Endothelial cell of coronary artery (primary cell): ENCODE results near the gene FOSB. TPM values are rescaled to one million over a fixed set of nuclear protein-coding genes. Genes with fewer than 3 reads are reported as not detected.

ENCODE experiments used
- total RNA-seq: library from RNA; depleted of rRNA; stranded (reverse); fragments of >200 nt; gene quantifications from 2 replicates; pipeline ENCODE4 v1.2.3, GENCODE V29; 2014

FOSB gene
- 0.27 and 0.66 TPM in 2 replicates for total RNA-seq

GRCh38 chr19:45467456-45468158 lies at the start of gene FOSB:
Gene FOSB, plus strand, starts transcription at chr19:45467996. Its CDS starts 591 bp downstream, at chr19:45468587.

DNA sequence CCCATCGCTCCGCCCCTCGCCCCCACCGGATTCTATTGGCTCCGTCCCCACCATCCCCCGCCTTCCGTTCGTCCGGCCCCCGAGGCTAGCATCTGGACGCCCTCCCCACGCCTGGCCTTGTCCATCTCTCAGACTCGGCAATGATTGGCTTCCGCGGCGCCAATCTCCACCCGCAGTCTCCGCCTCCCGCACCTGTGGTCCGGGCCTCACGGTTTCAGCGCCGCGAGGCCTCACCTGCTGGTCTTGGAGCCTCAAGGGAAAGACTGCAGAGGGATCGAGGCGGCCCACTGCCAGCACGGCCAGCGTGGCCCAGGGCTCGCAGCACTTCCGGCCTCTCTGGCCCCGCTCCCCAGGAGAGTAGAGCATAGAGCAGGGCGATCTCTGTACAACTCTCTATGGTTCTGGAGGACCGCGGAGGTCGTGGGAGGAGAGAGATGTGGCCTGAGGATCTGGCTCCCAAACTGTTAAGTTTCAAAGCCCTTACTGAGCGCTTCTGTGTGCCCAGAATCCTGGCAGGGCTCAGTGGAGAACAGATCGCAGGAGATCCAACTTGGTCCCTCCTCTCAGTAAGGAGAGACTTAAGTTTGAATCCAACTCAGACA lies 44.1 kb upstream of the FOSB start, which contains the start of gene ERCC1:
Gene ERCC1 (minus strand): TSS at position 329 of the 602 bp plus-strand sequence. CDS start 543 bp downstream, outside the sequence.

GRCh38 chr19:45498411-45499195 lies 30.8 kb downstream of the FOSB start, which contains the start of gene PPM1N:
Gene PPM1N, plus strand, starts transcription at chr19:45498443. Its CDS starts 30 bp downstream, at chr19:45498473.

DNA sequence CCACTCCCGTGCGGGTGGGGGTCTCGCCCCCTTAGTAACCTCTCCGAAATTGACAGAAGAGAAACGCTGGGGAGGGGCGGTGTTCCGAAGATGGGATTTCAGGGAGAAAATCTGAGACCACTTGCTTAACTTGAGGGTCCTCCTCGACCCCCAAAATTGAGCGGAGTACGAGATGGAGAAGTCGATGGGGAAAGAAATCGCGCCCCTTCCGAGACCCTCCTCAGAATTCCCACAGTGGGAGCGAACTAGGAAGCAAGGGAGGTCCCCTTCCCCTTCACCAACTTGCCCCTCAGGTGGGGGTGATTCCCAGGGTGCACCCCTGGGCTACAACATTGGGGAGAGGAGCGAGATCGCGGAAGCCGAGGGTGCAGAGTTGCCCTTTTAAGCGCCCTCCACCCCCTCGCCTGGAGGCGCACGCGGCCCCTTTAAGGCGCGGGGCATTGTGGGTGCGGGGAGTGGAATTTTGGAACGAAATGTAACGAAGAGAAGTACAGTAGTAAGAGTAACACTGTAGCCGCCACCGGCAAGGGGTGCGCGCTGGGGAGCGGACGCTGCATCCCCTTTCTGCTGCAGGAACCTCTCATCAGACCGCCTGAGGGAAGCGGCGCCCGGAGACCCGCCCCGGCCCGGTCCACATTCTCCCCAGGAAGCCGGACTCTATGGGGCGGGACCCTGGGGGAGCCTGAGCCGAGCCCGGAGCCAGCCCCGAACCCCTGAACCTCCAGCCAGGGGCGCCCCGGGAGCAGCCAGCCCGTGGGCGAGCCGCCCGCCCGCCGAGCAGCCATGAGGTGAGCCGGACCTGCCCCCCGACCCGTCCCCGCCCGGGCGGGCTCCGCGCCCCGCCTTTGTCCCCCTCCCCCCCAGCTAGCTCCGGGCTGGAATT lies 39.4 kb downstream of the FOSB start, which contains the start of gene VASP:
Gene VASP (plus strand): TSS at position 491 of the 883 bp plus-strand sequence. CDS start 293 bp downstream, at position 784.

Other genes with a start within 250 kb of the FOSB start
- 0.66 and 2.1 TPM in 2 replicates for gene EXOC3L2, start 222.6 kb upstream of the FOSB start, total RNA-seq
- gene MARK4, start 216.7 kb upstream of the FOSB start, total RNA-seq: 10.4 and 18.9 TPM in 2 replicates
- gene CKM, start 145.1 kb upstream of the FOSB start, total RNA-seq: not detected in 2 replicates
- 0.19 TPM in 1 of 2 replicates, not detected in the other for gene KLC3, start 127.2 kb upstream of the FOSB start, total RNA-seq
- gene ERCC2, start 97.4 kb upstream of the FOSB start, total RNA-seq: 26.1 and 55.5 TPM in 2 replicates
- gene PPP1R13L, start 62.9 kb upstream of the FOSB start, total RNA-seq: 4.5 and 25.9 TPM in 2 replicates
- 16.6 and 17.5 TPM in 2 replicates for gene POLR1G, start 61.4 kb upstream of the FOSB start, total RNA-seq
- 77.0 and 82.2 TPM in 2 replicates for gene ERCC1, start 44.1 kb upstream of the FOSB start, total RNA-seq
- gene RTN2, start 29.1 kb downstream of the FOSB start, total RNA-seq: 5.1 and 5.9 TPM in 2 replicates
- gene PPM1N, start 30.4 kb downstream of the FOSB start, total RNA-seq: 0.90 and 1.4 TPM in 2 replicates
- 131 and 141 TPM in 2 replicates for gene VASP, start 39.5 kb downstream of the FOSB start, total RNA-seq
- 5.0 and 6.0 TPM in 2 replicates for gene OPA3, start 116.8 kb downstream of the FOSB start, total RNA-seq
- gene GPR4, start 134.2 kb downstream of the FOSB start, total RNA-seq: 4.2 and 5.0 TPM in 2 replicates
- 14.8 and 30.6 TPM in 2 replicates for gene EML2, start 171.4 kb downstream of the FOSB start, total RNA-seq
- 0.09 TPM in 1 of 2 replicates, not detected in the other for gene GIPR, start 200.2 kb downstream of the FOSB start, total RNA-seq
- gene SNRPD2, start 224.0 kb downstream of the FOSB start, total RNA-seq: 779 and 865 TPM in 2 replicates
- gene QPCTL, start 224.7 kb downstream of the FOSB start, total RNA-seq: 7.8 and 9.0 TPM in 2 replicates